WTC11 (cell line): ENCODE measurements around the gene PHLDA3. TPM values are rescaled to one million over a fixed set of nuclear protein-coding genes. Genes with fewer than 3 reads are reported as not detected.

ENCODE experiments used
- ATAC-seq: fragments of 200-7000 bp; cut with Tn5 transposase; 2 replicates; pipeline ENCODE4 v1.10.0; 2021; ENCODE audit warnings: mild to moderate bottlenecking, moderate library complexity
- CTCF ChIA-PET: fragments of 300-600 bp; sonication (Branson Sonifier 250); formaldehyde crosslinking; loops from one replicate; lab custom pipeline; 2021; ENCODE audit warnings: antibody characterized with exemption; lab: Charles Lee
- POLR2A ChIA-PET: fragments of 350-600 bp; sonication (Branson Sonifier 250); formaldehyde crosslinking; loops from one replicate; lab custom pipeline; 2021; ENCODE audit warnings: antibody characterized with exemption; lab: Charles Lee
- DNase-seq: peaks from one replicate; pipeline ENCODE4 v3.0.0; 2021; ENCODE audit warnings: low spot score
- H3K27ac Mint-ChIP-seq: 2 replicates; pipeline ENCODE4 v1.8.0; 2021; ENCODE audit warnings: mixed read lengths
- H3K27me3 Mint-ChIP-seq: 2 replicates; pipeline ENCODE4 v1.8.0; 2021; ENCODE audit warnings: low read depth, mild to moderate bottlenecking, moderate library complexity, mixed read lengths
- H3K36me3 Mint-ChIP-seq: 2 replicates; pipeline ENCODE4 v1.8.0; 2021; ENCODE audit warnings: mixed read lengths
- H3K4me1 Mint-ChIP-seq: 2 replicates; pipeline ENCODE4 v1.8.0; 2022; ENCODE audit warnings: mixed read lengths
- H3K4me3 Mint-ChIP-seq: 2 replicates; pipeline ENCODE4 v1.8.0; 2021; ENCODE audit warnings: mild to moderate bottlenecking, moderate library complexity, mixed read lengths
- H3K9me3 Mint-ChIP-seq: 2 replicates; pipeline ENCODE4 v1.8.0; 2021; ENCODE audit warnings: mixed read lengths
- ATF2 ChIP-seq: sonication (generic); formaldehyde crosslinking; IDR thresholded peaks from 2 replicates; pipeline ENCODE4 v1.8.1; 2022; ENCODE audit warnings: low read depth, missing genetic modification reagents, borderline replicate concordance
- ATF6 ChIP-seq: sonication (generic); formaldehyde crosslinking; IDR thresholded peaks from 2 replicates; pipeline ENCODE4 v1.8.1; 2023; ENCODE audit warnings: mild to moderate bottlenecking, missing genetic modification reagents
- CREM ChIP-seq: sonication (generic); formaldehyde crosslinking; IDR thresholded peaks from 2 replicates; pipeline ENCODE4 v1.8.1; 2022; ENCODE audit warnings: mild to moderate bottlenecking, missing genetic modification reagents, moderate library complexity
- ELF4 ChIP-seq: sonication (generic); formaldehyde crosslinking; IDR thresholded peaks from 2 replicates; pipeline ENCODE4 v1.8.1; 2022; ENCODE audit warnings: low read depth, mild to moderate bottlenecking, moderate library complexity, missing genetic modification reagents
- EMX1 ChIP-seq: fragments of 250-450 bp; sonication (Bioruptor Pico); IDR thresholded peaks from 2 replicates; pipeline ENCODE4 v1.8.0; 2021; ENCODE audit warnings: mild to moderate bottlenecking
- FOXJ3 ChIP-seq: sonication (generic); formaldehyde crosslinking; IDR thresholded peaks from 2 replicates; pipeline ENCODE4 v1.9.0; 2021; ENCODE audit warnings: missing genetic modification reagents, mild to moderate bottlenecking, borderline replicate concordance
- FOXP1 ChIP-seq: sonication (generic); formaldehyde crosslinking; IDR thresholded peaks from 2 replicates; pipeline ENCODE4 v1.8.0; 2022; ENCODE audit warnings: missing genetic modification reagents, mild to moderate bottlenecking, moderate library complexity, borderline replicate concordance
- GABPB1 ChIP-seq: sonication (generic); formaldehyde crosslinking; IDR thresholded peaks from 2 replicates; pipeline ENCODE4 v1.8.1; 2023; ENCODE audit warnings: mild to moderate bottlenecking, missing genetic modification reagents
- HMGXB4 ChIP-seq: sonication (generic); formaldehyde crosslinking; IDR thresholded peaks from 2 replicates; pipeline ENCODE4 v1.8.1; 2023; ENCODE audit warnings: mild to moderate bottlenecking, moderate library complexity, missing genetic modification reagents
- IRF1 ChIP-seq: sonication (generic); formaldehyde crosslinking; IDR thresholded peaks from 2 replicates; pipeline ENCODE4 v1.8.0; 2023; ENCODE audit warnings: missing genetic modification reagents
- KAT7 ChIP-seq: sonication (generic); formaldehyde crosslinking; IDR thresholded peaks from 2 replicates; pipeline ENCODE4 v1.8.1; 2023; ENCODE audit warnings: missing genetic modification reagents, mild to moderate bottlenecking, borderline replicate concordance
- MAX ChIP-seq: sonication (generic); formaldehyde crosslinking; IDR thresholded peaks from 2 replicates; pipeline ENCODE4 v1.8.0; 2022; ENCODE audit warnings: mild to moderate bottlenecking, missing genetic modification reagents
- NFATC4 ChIP-seq: fragments of 250-450 bp; sonication (Bioruptor Pico); IDR thresholded peaks from 2 replicates; pipeline ENCODE4 v1.9.0; 2021; ENCODE audit warnings: mild to moderate bottlenecking
- NFYB ChIP-seq: sonication (generic); formaldehyde crosslinking; conservative IDR thresholded peaks from 2 replicates; pipeline ENCODE4 v1.8.0; 2022; ENCODE audit warnings: low read depth, missing genetic modification reagents
- NR1H2 ChIP-seq: sonication (generic); formaldehyde crosslinking; IDR thresholded peaks from 2 replicates; pipeline ENCODE4 v1.9.0; 2021; ENCODE audit warnings: mild to moderate bottlenecking, moderate library complexity, missing genetic modification reagents
- PREB ChIP-seq: sonication (generic); formaldehyde crosslinking; IDR thresholded peaks from 2 replicates; pipeline ENCODE4 v1.8.1; 2022; ENCODE audit warnings: mild to moderate bottlenecking, missing genetic modification reagents, moderate library complexity, borderline replicate concordance
- RELA ChIP-seq: sonication (generic); formaldehyde crosslinking; IDR thresholded peaks from 2 replicates; pipeline ENCODE4 v1.8.1; 2022; ENCODE audit warnings: missing genetic modification reagents, mild to moderate bottlenecking, borderline replicate concordance
- RORB ChIP-seq: fragments of 250-450 bp; sonication (Bioruptor Pico); IDR thresholded peaks from 2 replicates; pipeline ENCODE4 v1.9.0; 2021; ENCODE audit warnings: mild to moderate bottlenecking
- USF2 ChIP-seq: sonication (generic); formaldehyde crosslinking; IDR thresholded peaks from 2 replicates; pipeline ENCODE4 v1.8.1; 2023; ENCODE audit warnings: mild to moderate bottlenecking, missing genetic modification reagents, moderate library complexity
- ZBTB21 ChIP-seq: sonication (generic); formaldehyde crosslinking; IDR thresholded peaks from 2 replicates; pipeline ENCODE4 v1.8.1; 2023; ENCODE audit warnings: mild to moderate bottlenecking, missing genetic modification reagents, borderline replicate concordance
- ZNF121 ChIP-seq: sonication (generic); formaldehyde crosslinking; IDR thresholded peaks from 2 replicates; pipeline ENCODE4 v1.8.0; 2023; ENCODE audit warnings: missing genetic modification reagents
- ZNF263 ChIP-seq: sonication (generic); formaldehyde crosslinking; IDR thresholded peaks from 2 replicates; pipeline ENCODE4 v1.8.1; 2022; ENCODE audit warnings: low read depth, mild to moderate bottlenecking, moderate library complexity, missing genetic modification reagents
- ZNF512 ChIP-seq: sonication (generic); formaldehyde crosslinking; IDR thresholded peaks from 2 replicates; pipeline ENCODE4 v1.8.1; 2022; ENCODE audit warnings: missing genetic modification reagents, borderline replicate concordance
- total RNA-seq: library from RNA; stranded (reverse); gene quantifications from 3 replicates; pipeline ENCODE4 v1.2.3, GENCODE V29; 2021

PHLDA3 gene
- total RNA-seq, 1 experiment from 2014 or later, result 95.1 TPM

- H3K4me3 Mint-ChIP-seq, result peak overlapping the region; percentile 90
- POLR2A ChIA-PET, result interaction anchor here (0.6 to 2.3 kb wide), 7 partner anchors 12 to 580 kb away, joined by 3 to 17 read pairs (median 3); no protein-coding TSS in a partner anchor
- peaks cover 23% of the 10 kb centered on the region for H3K36me3 Mint-ChIP-seq
- peaks cover 32% of the 10 kb centered on the region for H3K4me1 Mint-ChIP-seq
- CTCF ChIA-PET, result interaction anchor here (0.9 to 2.7 kb wide), 21 partner anchors 12 to 327 kb away, joined by 3 to 73 read pairs (median 4); no protein-coding TSS in a partner anchor
- H3K9me3 Mint-ChIP-seq, result no peaks in the 10 kb centered on the region
- H3K27me3 Mint-ChIP-seq, result peaks cover 38% of the 10 kb centered on the region
- no peak overlapping the region for H3K27ac Mint-ChIP-seq
- TF ChIP-seq ZNF121 (CRISPR knock-in tag), result no peak
- TF ChIP-seq HMGXB4, result peak; percentile 87; the same call in 1 of the 2 replicates
- TF ChIP-seq CREM (CRISPR knock-in tag), result no peak
- TF ChIP-seq GABPB1 (CRISPR knock-in tag), result no peak
- peak; percentile 60; the same call in 1 of the 2 replicates for TF ChIP-seq MAX (CRISPR knock-in tag)
- no peak for TF ChIP-seq USF2 (CRISPR knock-in tag)
- 0 out of 2 replicates have a peak, but pooled peaks have one; percentile 74 for TF ChIP-seq KAT7 (CRISPR knock-in tag)
- TF ChIP-seq ATF6, result 0 out of 2 replicates have a peak, but pooled peaks have one; percentile 38
- TF ChIP-seq FOXJ3, result peak; percentile 46; the same call in 1 of the 2 replicates
- no peak for TF ChIP-seq PREB (CRISPR knock-in tag)
- no peak for TF ChIP-seq NFYB (CRISPR knock-in tag)
- TF ChIP-seq IRF1 (CRISPR knock-in tag), result no peak
- no peak for TF ChIP-seq RORB (CRISPR knock-in tag)
- TF ChIP-seq NFATC4 (CRISPR knock-in tag), result no peak
- TF ChIP-seq ATF2 (CRISPR knock-in tag), result no peak
- no peak for TF ChIP-seq EMX1
- no peak for TF ChIP-seq ZNF512 (CRISPR knock-in tag)
- TF ChIP-seq RELA, result peak; percentile 51; the same call in 1 of the 2 replicates
- no peak for TF ChIP-seq ELF4 (CRISPR knock-in tag)
- TF ChIP-seq ZNF263 (CRISPR knock-in tag), result no peak
- no peak for TF ChIP-seq ZBTB21
- peak; percentile 91 for TF ChIP-seq FOXP1
- TF ChIP-seq NR1H2 (CRISPR knock-in tag), result no peak
- ATAC-seq, result peak; percentile 32
- DNase-seq, result peak; percentile 50
Measured at GRCh38 chr1:201468501-201468843, 516 bp downstream of the PHLDA3 start.
